Endometrium (tissue), 2 donors: ENCODE results near the gene PDGFRB.

Experiments
- FAIRE-seq: peaks from 2 replicates; lab custom pipeline; 2012; peaks lifted over from hg19 to GRCh38; lab: Jason Lieb, UNC
- donor health status: control.
- donor health status: control.

PDGFRB gene

GRCh38 chr5:150181766-150182545 is 26.3 kb upstream of the PDGFRB start:
- FAIRE-seq, result no peak

- FAIRE-seq, result no peak
Measured at GRCh38 chr5:150181027-150181426, 25.4 kb upstream of the PDGFRB start.

DNA sequence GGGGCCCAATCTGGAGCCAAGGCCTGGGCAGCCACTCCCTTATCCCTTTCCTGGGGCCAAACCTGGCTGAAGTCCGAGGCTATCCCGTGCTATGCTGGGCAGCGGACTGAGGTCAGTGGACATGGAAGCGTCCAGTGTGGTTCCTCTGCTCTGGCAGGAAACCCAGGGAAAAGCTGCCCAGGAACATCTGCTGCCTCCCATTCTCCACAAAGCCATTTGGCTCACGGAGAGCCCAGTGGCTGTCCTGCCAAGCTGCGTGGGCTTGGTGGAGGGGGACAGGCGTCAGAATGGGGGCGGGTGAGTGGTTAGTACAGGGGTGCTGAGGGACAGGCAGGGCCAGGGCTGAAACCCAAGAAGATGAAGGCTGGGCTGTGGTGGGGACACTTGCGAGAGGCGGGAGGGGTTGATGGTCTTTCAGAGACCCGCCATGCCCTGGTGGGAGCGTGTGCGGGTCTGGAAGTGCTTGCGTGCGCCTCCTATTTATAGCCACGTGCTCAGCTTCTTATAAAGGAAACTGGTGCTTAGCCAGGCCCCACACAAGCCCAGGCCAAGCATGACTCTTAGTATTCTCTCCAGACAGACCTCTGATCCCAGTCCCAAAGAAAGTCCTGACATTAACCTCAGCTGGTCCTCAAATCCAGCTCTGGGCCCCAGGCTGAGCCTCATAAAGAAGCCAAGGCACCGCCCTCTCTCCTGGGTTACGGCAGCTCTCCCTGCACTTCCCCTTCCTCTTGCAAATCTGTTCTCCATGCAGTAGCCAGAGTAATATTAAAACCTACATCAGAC is 24.8 kb upstream of the PDGFRB start:
- no peak for FAIRE-seq

- no peak for FAIRE-seq
Measured at GRCh38 chr5:150179019-150179620, 23.5 kb upstream of the PDGFRB start.

DNA sequence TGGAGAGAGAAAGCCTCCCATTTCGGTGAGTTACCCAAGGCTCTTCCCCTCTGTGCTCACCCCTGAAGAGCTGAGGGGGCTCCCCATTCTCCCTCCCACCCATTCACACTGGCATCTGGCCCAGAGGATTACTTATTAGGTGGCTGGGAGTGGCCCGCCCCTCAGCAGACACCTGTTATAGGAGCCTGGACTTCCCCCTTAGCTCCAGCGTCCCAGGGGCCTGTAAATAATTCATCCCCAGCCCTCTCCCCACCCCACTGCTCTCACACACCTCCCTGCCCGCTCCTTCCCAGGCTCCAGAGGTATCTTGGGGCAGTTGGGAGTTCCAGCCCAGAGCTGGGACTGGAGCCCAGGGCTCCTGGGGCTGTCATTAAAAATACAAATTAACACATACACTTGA is 22.6 kb upstream of the PDGFRB start:
- no peak for FAIRE-seq

- no peak for FAIRE-seq
Measured at GRCh38 chr5:150177721-150178120, 22.1 kb upstream of the PDGFRB start.

DNA sequence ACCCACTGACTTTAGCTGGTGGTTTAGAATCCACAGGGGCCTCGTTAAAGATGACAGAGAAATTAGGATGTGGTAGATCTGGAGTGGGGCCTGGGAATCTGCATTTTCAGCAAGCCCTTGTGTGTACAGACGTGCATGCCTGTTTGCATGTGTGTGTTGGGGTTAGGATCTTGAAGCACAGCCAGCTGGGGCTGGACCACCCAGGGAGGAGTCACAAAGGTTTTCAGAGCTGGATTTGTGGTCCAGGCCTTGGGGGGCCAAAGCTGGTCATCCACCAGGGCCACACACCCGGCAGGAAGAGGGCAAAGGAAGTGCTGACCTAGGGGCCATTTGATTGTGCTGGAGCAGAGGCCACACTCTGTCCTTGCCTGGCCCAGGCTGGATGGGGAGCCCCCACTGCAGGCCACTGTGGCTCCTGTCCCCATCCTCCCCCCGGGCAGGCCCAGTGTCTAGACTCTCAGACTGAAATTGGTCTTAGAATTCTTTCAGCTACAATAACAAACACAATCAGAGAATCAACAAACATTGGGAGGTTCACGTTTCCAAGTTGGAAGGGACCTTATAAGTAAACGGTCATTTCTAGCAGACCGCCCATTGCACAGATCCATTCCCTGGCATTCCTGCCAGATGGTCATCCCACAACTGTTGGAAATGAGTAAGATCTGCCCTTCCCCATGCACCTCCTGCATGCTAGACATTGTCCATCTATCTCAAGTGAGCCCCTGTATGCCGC is 21.3 kb upstream of the PDGFRB start:
- no peak for FAIRE-seq

DNA sequence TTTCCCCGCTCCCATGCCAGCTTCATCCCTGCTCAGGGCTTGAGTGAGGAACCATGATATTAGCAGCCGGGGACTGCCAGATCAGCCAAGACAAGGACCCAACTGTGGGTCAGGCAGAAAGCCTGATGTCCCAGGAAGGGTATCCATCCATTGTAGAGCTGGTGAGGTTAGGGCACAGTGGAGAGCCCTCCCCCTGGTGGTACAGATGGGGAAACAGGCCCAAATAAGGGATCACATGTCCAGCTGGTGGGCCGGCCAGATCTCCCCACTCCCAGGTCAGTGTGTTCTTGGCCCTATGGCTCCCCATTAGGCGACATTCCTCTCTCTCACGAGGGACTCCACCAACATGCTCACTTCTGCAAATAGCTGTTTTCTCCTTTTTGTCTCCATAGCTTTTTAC is 19.9 kb upstream of the PDGFRB start:
- FAIRE-seq, result no peak

- FAIRE-seq, result no peak
Measured at GRCh38 chr5:150175076-150175475, 19.4 kb upstream of the PDGFRB start.

DNA sequence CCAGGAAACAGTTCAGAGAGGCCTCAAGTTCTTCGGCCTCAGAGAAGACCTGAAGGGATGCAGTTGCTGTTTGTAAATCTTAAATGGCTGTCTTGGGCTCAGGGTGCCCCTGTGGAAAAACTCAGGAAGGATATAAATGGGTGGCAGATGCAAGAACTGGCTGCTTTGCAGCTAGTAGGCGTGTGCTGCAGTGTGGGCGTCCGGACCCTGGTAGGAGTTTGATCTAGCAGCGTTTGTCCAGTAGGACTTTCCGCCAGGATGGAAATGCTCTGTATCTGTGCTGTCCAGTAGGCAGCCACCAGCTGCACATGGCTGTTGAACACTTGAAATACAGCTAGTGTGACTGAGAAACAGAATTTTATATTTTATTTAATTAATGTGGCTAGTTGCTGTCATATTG is 18.6 kb upstream of the PDGFRB start:
- no peak for FAIRE-seq

- FAIRE-seq, result no peak
Measured at GRCh38 chr5:150173161-150173560, 17.5 kb upstream of the PDGFRB start.

DNA sequence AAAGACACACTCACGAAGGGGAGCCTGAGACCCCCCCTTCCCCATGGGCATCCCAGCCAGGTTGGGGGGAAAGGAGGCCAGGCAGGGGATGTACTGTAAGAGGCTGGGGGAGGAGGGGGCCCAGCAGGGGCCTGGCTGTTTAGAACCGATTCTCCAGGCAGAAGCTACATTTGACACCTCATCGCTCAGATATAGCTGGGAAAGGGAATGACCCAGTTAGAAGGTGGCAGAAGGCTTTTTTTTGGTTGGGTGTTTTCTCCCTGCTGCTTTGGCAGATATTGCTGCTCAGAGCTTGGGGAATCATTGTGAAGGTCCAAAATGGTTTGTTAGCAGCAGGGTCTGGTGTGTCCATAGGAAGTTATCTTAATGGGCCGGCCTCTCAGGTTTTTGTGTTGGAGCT is 16.9 kb upstream of the PDGFRB start:
- no peak for FAIRE-seq

GRCh38 chr5:150172145-150172544 is 16.5 kb upstream of the PDGFRB start:
- FAIRE-seq, result no peak

- FAIRE-seq, result no peak
Measured at GRCh38 chr5:150168864-150169263, 13.2 kb upstream of the PDGFRB start.

- FAIRE-seq, result no peak
Measured at GRCh38 chr5:150167908-150168307, 12.3 kb upstream of the PDGFRB start.

- no peak for FAIRE-seq
Measured at GRCh38 chr5:150167512-150167850, 11.8 kb upstream of the PDGFRB start.

DNA sequence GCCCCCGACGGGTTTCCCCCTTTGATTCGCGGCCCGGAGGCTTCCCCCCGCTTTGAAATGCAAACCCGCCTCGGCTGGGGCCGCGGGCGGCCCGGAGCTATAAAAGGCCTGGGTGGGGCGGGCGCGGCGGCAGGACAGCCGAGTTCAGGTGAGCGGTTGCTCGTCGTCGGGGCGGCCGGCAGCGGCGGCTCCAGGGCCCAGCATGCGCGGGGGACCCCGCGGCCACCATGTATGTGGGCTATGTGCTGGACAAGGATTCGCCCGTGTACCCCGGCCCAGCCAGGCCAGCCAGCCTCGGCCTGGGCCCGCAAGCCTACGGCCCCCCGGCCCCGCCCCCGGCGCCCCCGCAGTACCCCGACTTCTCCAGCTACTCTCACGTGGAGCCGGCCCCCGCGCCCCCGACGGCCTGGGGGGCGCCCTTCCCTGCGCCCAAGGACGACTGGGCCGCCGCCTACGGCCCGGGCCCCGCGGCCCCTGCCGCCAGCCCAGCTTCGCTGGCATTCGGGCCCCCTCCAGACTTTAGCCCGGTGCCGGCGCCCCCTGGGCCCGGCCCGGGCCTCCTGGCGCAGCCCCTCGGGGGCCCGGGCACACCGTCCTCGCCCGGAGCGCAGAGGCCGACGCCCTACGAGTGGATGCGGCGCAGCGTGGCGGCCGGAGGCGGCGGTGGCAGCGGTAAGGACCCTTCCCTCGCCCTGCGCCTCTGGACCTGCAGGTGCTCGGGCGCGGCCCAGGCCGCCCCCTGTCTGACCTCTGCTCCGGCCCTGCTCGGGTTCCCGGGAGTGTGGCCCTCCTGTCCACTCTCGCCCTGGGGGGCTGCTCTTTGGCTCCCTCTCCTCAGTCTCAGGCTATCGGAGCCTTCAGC is 11.2 kb upstream of the PDGFRB start, which contains the start of gene CDX1:
TSS of gene CDX1 (plus strand) at position 129 of the 862 bp plus-strand sequence. CDS start at position 228, 99 bp downstream.
- FAIRE-seq, result no peak

DNA sequence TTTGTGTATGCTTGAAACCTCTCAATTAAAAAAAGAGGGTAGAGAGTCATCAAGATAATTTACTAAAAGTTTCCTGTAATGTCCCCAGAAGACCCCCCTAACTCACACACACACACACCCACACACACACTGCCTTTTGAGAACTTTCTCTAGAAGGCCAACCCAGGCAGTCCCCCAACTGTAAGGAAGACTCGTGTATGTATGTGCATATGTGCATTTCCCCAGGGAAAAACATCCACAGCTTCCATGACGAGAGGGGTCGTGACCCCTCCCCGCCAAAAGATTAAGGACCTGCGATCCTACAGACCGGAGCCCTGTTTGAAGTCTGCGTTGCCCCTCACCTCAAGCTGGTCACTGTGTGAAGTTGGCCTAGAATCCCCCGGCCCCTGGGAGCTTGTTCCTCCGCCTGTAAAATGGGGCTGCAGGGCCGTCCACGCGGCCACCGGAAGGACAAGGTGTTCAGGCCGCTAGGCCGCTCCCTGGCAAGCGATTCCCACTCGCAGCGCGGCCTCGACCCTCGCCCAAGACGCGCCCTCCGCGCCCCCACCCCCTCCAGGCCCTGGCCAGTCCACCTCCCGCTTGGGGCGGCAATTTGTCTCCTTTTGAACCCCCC is 10.5 kb upstream of the PDGFRB start:
- FAIRE-seq, result no peak

DNA sequence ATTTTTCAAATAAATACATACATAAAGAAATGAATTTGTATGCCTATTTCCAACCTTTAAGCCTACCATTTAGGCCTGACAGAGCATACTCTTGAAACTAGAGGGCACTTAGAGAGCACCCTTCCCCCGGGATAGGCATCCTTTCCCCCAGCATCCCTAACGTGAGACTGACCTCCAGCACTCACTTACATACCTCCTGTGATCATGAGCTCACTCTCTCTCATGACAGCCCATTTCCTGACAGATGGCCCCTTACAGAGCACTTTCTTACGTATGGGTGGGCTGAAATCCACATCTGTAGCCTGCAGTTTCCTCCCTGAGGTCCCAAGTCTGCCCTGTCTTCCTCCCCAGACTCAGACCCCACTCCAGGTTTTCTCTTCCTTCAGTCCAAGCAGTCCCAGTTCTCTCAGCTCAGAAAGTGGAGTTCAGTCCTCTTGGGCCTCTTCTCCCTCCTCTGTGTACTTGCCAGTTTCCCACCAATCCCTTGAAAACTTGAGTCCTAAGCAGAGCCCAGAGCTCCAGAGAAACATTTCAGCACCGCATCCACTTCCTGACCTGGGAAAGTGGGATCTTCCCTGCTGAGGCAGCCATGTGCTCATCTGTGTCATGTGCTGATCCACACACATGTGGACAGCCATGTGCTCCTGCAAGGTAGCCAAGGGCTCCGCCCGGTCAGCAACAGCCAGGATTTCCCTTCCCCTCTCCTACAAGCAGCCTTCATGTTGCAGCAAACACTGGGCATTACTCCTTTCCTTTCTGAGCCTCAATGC is 8.8 kb upstream of the PDGFRB start:
- no peak for FAIRE-seq

DNA sequence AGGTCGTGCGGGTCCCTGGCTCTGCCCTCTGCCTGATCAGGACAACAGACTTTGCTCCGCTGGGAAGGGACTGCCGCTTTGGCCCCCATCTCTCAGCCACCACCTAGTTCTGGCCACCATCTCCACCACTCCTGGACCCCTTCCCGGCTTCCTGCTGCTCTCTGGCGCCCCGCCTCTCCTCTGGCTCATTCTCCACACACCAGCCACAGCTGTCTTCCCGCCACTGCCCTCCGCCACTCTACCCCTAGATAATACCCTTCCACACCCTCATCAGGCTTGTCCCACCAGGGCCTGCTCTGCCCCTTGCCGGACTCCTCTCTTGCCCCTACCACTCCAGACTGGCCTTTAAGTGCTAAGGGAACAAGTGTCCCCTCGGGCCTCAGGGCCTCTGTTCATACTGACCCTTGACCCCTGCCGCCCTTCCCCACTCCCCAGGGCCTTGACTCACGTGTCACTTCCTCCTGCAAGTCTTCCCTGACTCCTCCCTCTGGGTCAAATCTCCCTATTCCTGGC is 8.0 kb upstream of the PDGFRB start:
- no peak for FAIRE-seq
